NCI-H1092 treated with DMSO at 0.1 percent for 48 hours (cell line): ENCODE measurements around the gene GPR35.

Source experiments
- DNase-seq: peaks from one replicate; lab custom pipeline; 2025; lab: John Stamatoyannopoulos, UW

The GPR35 gene

GRCh38 chr2:240589375-240589774 is 35.9 kb upstream of the GPR35 start:
- DNase-seq = no peak

- DNase-seq = no peak
These were observed 35.3 kb upstream of the GPR35 start for GRCh38 chr2:240589850-240590525.

- no peak for DNase-seq
These were observed 34.6 kb upstream of the GPR35 start for GRCh38 chr2:240590681-240591111.

GRCh38 chr2:240591226-240591625 is 34.1 kb upstream of the GPR35 start:
- DNase-seq = no peak

- no peak for DNase-seq
These were observed 33.5 kb upstream of the GPR35 start for GRCh38 chr2:240591784-240592183.

GRCh38 chr2:240593026-240593702 is 32.1 kb upstream of the GPR35 start:
- DNase-seq = peak; percentile 30

GRCh38 chr2:240593703-240594451 is 31.4 kb upstream of the GPR35 start:
- DNase-seq = no peak

- DNase-seq = no peak
These were observed 30.5 kb upstream of the GPR35 start for GRCh38 chr2:240594511-240595380.

- DNase-seq = no peak
These were observed 29.8 kb upstream of the GPR35 start for GRCh38 chr2:240595381-240596079.

- no peak for DNase-seq
These were observed 29.2 kb upstream of the GPR35 start for GRCh38 chr2:240596080-240596460.

- peak; percentile 38 for DNase-seq
These were observed 28.8 kb upstream of the GPR35 start for GRCh38 chr2:240596491-240596931.

GRCh38 chr2:240597054-240597418 is 28.2 kb upstream of the GPR35 start:
- no peak for DNase-seq

GRCh38 chr2:240597419-240598181 is 27.7 kb upstream of the GPR35 start:
- no peak for DNase-seq

- no peak for DNase-seq
These were observed 26.9 kb upstream of the GPR35 start for GRCh38 chr2:240598311-240598911.

- DNase-seq = no peak
These were observed 26.1 kb upstream of the GPR35 start for GRCh38 chr2:240599141-240599583.

- no peak for DNase-seq
These were observed 24.8 kb upstream of the GPR35 start for GRCh38 chr2:240600451-240600961.

GRCh38 chr2:240601061-240601830 is 24.0 kb upstream of the GPR35 start:
- DNase-seq = no peak

GRCh38 chr2:240601831-240602160 is 23.5 kb upstream of the GPR35 start:
- no peak for DNase-seq
